Keratinocyte (primary cell): ENCODE data around the gene DRGX. TPM values are rescaled to one million over a fixed set of nuclear protein-coding genes. Genes with fewer than 3 reads are reported as not detected.

Experiments
- DNase-seq: peaks from one replicate; pipeline ENCODE4 v3.0.0-alpha.2; 2011; ENCODE audit warnings: low read depth, missing footprints, low spot score
- FAIRE-seq: peaks from 2 replicates; lab custom pipeline; 2011; peaks lifted over from hg19 to GRCh38; lab: Jason Lieb, UNC
- H2AFZ ChIP-seq: 2 replicates; pipeline ENCODE4 v1.6.0; 2012; ENCODE audit warnings: low read length, control low read depth, inconsistent platforms; ENCODE audit not compliant: control insufficient read depth
- H3K27ac ChIP-seq: 2 replicates; pipeline ENCODE4 v1.5.1; 2011; ENCODE audit warnings: low read length; ENCODE audit not compliant: control insufficient read depth, insufficient read depth
- H3K27me3 ChIP-seq: 3 replicates; pipeline ENCODE4 v1.6.0; 2011; ENCODE audit warnings: low read length; ENCODE audit not compliant: control insufficient read depth, insufficient read depth; ENCODE audit errors: extremely low read depth
- H3K36me3 ChIP-seq, 2 experiments: 2 replicates in 1 of 2; 3 replicates in 1 of 2; pipeline ENCODE4 v1.5.1; 2011; ENCODE audit warnings: low read length in 2 of 2, mild to moderate bottlenecking in 1 of 2; ENCODE audit not compliant: control insufficient read depth in 2 of 2, insufficient read depth in 2 of 2; ENCODE audit errors: extremely low read depth in 1 of 2
- H3K4me1 ChIP-seq: 3 replicates; pipeline ENCODE4 v1.5.1; 2011; ENCODE audit warnings: low read length; ENCODE audit not compliant: control insufficient read depth, insufficient read depth; ENCODE audit errors: extremely low read depth
- H3K4me2 ChIP-seq: 3 replicates; pipeline ENCODE4 v1.6.0; 2011; ENCODE audit warnings: low read depth, low read length; ENCODE audit not compliant: control insufficient read depth, insufficient read depth; ENCODE audit errors: extremely low read depth
- H3K4me3 ChIP-seq, 3 experiments: fragments of 200-600 bp in 1 of 3; sonication (generic) in 1 of 3; 2 replicates in 2 of 3; 3 replicates in 1 of 3; pipeline ENCODE4 v1.5.1; 2011 to 2016; ENCODE audit warnings: low read length in 3 of 3, mild to moderate bottlenecking in 3 of 3, control low read depth in 2 of 3, inconsistent platforms in 1 of 3, low read depth in 1 of 3, mixed read lengths in 1 of 3, mixed run types in 1 of 3, moderate library complexity in 1 of 3; ENCODE audit not compliant: control insufficient read depth in 2 of 3, insufficient read depth in 2 of 3; ENCODE audit errors: extremely low read depth in 1 of 3
- H3K79me2 ChIP-seq: 2 replicates; pipeline ENCODE4 v1.6.0; 2012; ENCODE audit warnings: low read length; ENCODE audit not compliant: control insufficient read depth, insufficient read depth
- H3K9ac ChIP-seq: 3 replicates; pipeline ENCODE4 v1.6.0; 2011; ENCODE audit warnings: low read length; ENCODE audit not compliant: control insufficient read depth, insufficient read depth; ENCODE audit errors: extremely low read depth
- H3K9me1 ChIP-seq: 3 replicates; pipeline ENCODE4 v1.6.0; 2011; ENCODE audit warnings: low read length; ENCODE audit not compliant: control insufficient read depth, insufficient read depth; ENCODE audit errors: extremely low read depth
- H3K9me3 ChIP-seq: 2 replicates; pipeline ENCODE4 v1.5.1; 2012; ENCODE audit warnings: low read depth, low read length; ENCODE audit not compliant: control insufficient read depth
- H4K20me1 ChIP-seq: 3 replicates; pipeline ENCODE4 v1.6.0; 2011; ENCODE audit warnings: low read length; ENCODE audit not compliant: control insufficient read depth, insufficient read depth; ENCODE audit errors: extremely low read depth
- CTCF ChIP-seq, 3 experiments: IDR thresholded peaks in 1 of 3; conservative IDR thresholded peaks in 1 of 3; optimal IDR thresholded peaks in 1 of 3; 2 replicates in 2 of 3; 3 replicates in 1 of 3; pipeline versions ENCODE3 to v1.5.1; 2011; ENCODE audit warnings: low read length in 3 of 3, mild to moderate bottlenecking in 3 of 3, moderate library complexity in 2 of 3, control low read depth in 1 of 3, inconsistent platforms in 1 of 3; ENCODE audit not compliant: insufficient read depth in 2 of 3; ENCODE audit errors: extremely low read depth in 1 of 3
- EZH2 ChIP-seq: IDR thresholded peaks from one replicate; pipeline ENCODE4 v1.6.1; 2012; ENCODE audit warnings: inconsistent platforms, mild to moderate bottlenecking, low read length, moderate library complexity
- dilution Hi-C: fragments of 300-500 bp; cut with MboI; formaldehyde crosslinking; loops from one replicate; pipeline ENCODE4 v1.7.0; 2020; ENCODE audit warnings: low sequenced_read_pairs; ENCODE audit not compliant: extremely low pct_ligation_motif_present
- polyA plus RNA-seq, 5 experiments: library from polyadenylated mRNA; depleted of rRNA in 3 of 5; stranded (reverse) in 3 of 5; stranded (forward) in 1 of 5; unstranded in 1 of 5; fragments of >200 nt; gene quantifications; 1 replicate in 1 of 5; 2 replicates in 3 of 5; 3 replicates in 1 of 5; pipeline versions ENCODE4 v1.2.1 to v1.2.3, GENCODE V29; 2011 to 2012; ENCODE audit warnings: missing spikeins in 2 of 5, low read depth in 1 of 5, low replicate concordance in 1 of 5

DRGX gene
- polyA plus RNA-seq, 1 donor (not counting 4 experiments of a cell fraction or from before 2014, with no cell fraction given), result not detected

GRCh38 chr10:49365675-49366415 lies 30.0 kb downstream of the DRGX start:
- Histone ChIP-seq H3K9me1 (no peaks in the 10 kb centered on the region), H3K9me3 (no peaks in the 10 kb centered on the region), H3K36me3 (no peaks in the 10 kb centered on the region), H3K79me2 (no peaks in the 10 kb centered on the region), H3K4me1 (peaks cover 5% of the 10 kb centered on the region), H3K4me3 (no peak overlapping the region), H3K9ac (no peak overlapping the region), H3K27ac (no peak overlapping the region), H3K4me2 (no peak overlapping the region), H2AFZ (no peak overlapping the region), H3K27me3 (peaks cover 8% of the 10 kb centered on the region), H4K20me1 (no peaks in the 10 kb centered on the region)
- FAIRE-seq, result no peak
- TF ChIP-seq CTCF (optimal IDR thresholded peaks at IDR 0.05 in 1 of 3, IDR thresholded peaks at IDR 0.05 in 1 of 3, conservative IDR thresholded peaks at IDR 0.05 in 1 of 3; ENCODE audit: extremely low read depth in 1 of 3, insufficient read depth in 2 of 3, low read length in 3 of 3) (no peak), EZH2 (no peak)
- dilution Hi-C loops, result no loop called here
- DNase-seq, result no peak

- peaks cover 5% of the 10 kb centered on the region for H3K4me1 ChIP-seq
- dilution Hi-C loops, result no loop called here
- no peak overlapping the region for H3K27ac ChIP-seq
- H3K9me3 ChIP-seq, result no peaks in the 10 kb centered on the region
- DNase-seq, result no peak
- H3K9me1 ChIP-seq, result no peaks in the 10 kb centered on the region
- H3K27me3 ChIP-seq, result peaks cover 8% of the 10 kb centered on the region
- no peak overlapping the region for H3K4me3 ChIP-seq
- H3K36me3 ChIP-seq, result no peaks in the 10 kb centered on the region
- no peaks in the 10 kb centered on the region for H3K79me2 ChIP-seq
- H2AFZ ChIP-seq, result no peak overlapping the region
- H3K4me2 ChIP-seq, result no peak overlapping the region
- H3K9ac ChIP-seq, result no peak overlapping the region
- TF ChIP-seq CTCF (optimal IDR thresholded peaks at IDR 0.05 in 1 of 3, IDR thresholded peaks at IDR 0.05 in 1 of 3, conservative IDR thresholded peaks at IDR 0.05 in 1 of 3; ENCODE audit: extremely low read depth in 1 of 3, insufficient read depth in 2 of 3, low read length in 3 of 3) (no peak), EZH2 (no peak)
- no peaks in the 10 kb centered on the region for H4K20me1 ChIP-seq
- FAIRE-seq, result no peak
These were observed 30.6 kb downstream of the DRGX start for GRCh38 chr10:49365275-49365674.
